ENCODE measurements around the gene SMPDL3A.

The SMPDL3A gene

GRCh38 chr6:122810189-122810588, 21.1 kb downstream of the SMPDL3A start:
- no peaks in the 10 kb centered on the region for H3K4me1 ChIP-seq (ENCODE audit: insufficient read depth, low read length)
- no peak overlapping the region for H3K9ac ChIP-seq (ENCODE audit: low read depth, low read length)
- no peaks in the 10 kb centered on the region for H3K27me3 ChIP-seq (ENCODE audit: insufficient read depth, low read length, poor library complexity)
- no peak overlapping the region for H3K27ac ChIP-seq (ENCODE audit: low read length)
- no peak for TF ChIP-seq EZH2 (IDR thresholded peaks at IDR 0.05; ENCODE audit: borderline replicate concordance, low read depth, low read length, severe bottlenecking)
- no peak for TF ChIP-seq CTCF (IDR thresholded peaks at IDR 0.05; ENCODE audit: borderline replicate concordance, extremely low read depth, low read length, poor library complexity, severe bottlenecking)
- H3K4me2 ChIP-seq (ENCODE audit: insufficient read depth, low read length) = no peak overlapping the region
- no peaks in the 10 kb centered on the region for H3K79me2 ChIP-seq (ENCODE audit: insufficient read depth, low read length)
- ATAC-seq (ENCODE audit: insufficient read depth, low read depth) (no peak), DNase-seq (no peak)
- H3K9me3 ChIP-seq (ENCODE audit: insufficient read depth, low read length, severe bottlenecking) = no peaks in the 10 kb centered on the region
- no peaks in the 10 kb centered on the region for H3K36me3 ChIP-seq (ENCODE audit: insufficient read depth, low read length)
- H2AFZ ChIP-seq (ENCODE audit: low read depth, low read length) = no peak overlapping the region
- H3K4me3 ChIP-seq (ENCODE audit: low read depth in 1 of 2, low read length in 2 of 2) = no peak overlapping the region
- no peaks in the 10 kb centered on the region for H4K20me1 ChIP-seq (ENCODE audit: insufficient read depth, low read length)

- Histone ChIP-seq H3K27me3 (ENCODE audit: insufficient read depth, low read length, poor library complexity) (peaks cover 17% of the 10 kb centered on the region), H3K9ac (ENCODE audit: low read depth, low read length) (no peak overlapping the region), H3K4me1 (ENCODE audit: insufficient read depth, low read length) (no peaks in the 10 kb centered on the region), H3K79me2 (ENCODE audit: insufficient read depth, low read length) (no peaks in the 10 kb centered on the region), H3K9me3 (ENCODE audit: insufficient read depth, low read length, severe bottlenecking) (no peaks in the 10 kb centered on the region), H3K4me2 (ENCODE audit: insufficient read depth, low read length) (no peak overlapping the region), H3K36me3 (ENCODE audit: insufficient read depth, low read length) (no peaks in the 10 kb centered on the region), H3K27ac (ENCODE audit: low read length) (no peak overlapping the region), H4K20me1 (ENCODE audit: insufficient read depth, low read length) (no peaks in the 10 kb centered on the region), H2AFZ (ENCODE audit: low read depth, low read length) (no peak overlapping the region), H3K4me3 (ENCODE audit: low read depth in 1 of 2, low read length in 2 of 2) (no peak overlapping the region)
- DNase-seq = no peak
- ATAC-seq (ENCODE audit: insufficient read depth, low read depth) = no peak
- no peak for TF ChIP-seq EZH2 (IDR thresholded peaks at IDR 0.05; ENCODE audit: borderline replicate concordance, low read depth, low read length, severe bottlenecking)
- TF ChIP-seq CTCF (IDR thresholded peaks at IDR 0.05; ENCODE audit: borderline replicate concordance, extremely low read depth, low read length, poor library complexity, severe bottlenecking) = no peak
Measured at GRCh38 chr6:122817358-122817757, 28.3 kb downstream of the SMPDL3A start.

GRCh38 chr6:122817766-122818165, 28.7 kb downstream of the SMPDL3A start:
- Histone ChIP-seq H3K9ac (ENCODE audit: low read depth, low read length) (no peak overlapping the region), H3K27me3 (ENCODE audit: insufficient read depth, low read length, poor library complexity) (peaks cover 17% of the 10 kb centered on the region), H3K4me3 (ENCODE audit: low read depth in 1 of 2, low read length in 2 of 2) (no peak overlapping the region), H3K79me2 (ENCODE audit: insufficient read depth, low read length) (no peaks in the 10 kb centered on the region), H3K27ac (ENCODE audit: low read length) (no peak overlapping the region), H3K4me2 (ENCODE audit: insufficient read depth, low read length) (no peak overlapping the region), H3K9me3 (ENCODE audit: insufficient read depth, low read length, severe bottlenecking) (no peaks in the 10 kb centered on the region), H2AFZ (ENCODE audit: low read depth, low read length) (no peak overlapping the region), H3K4me1 (ENCODE audit: insufficient read depth, low read length) (no peaks in the 10 kb centered on the region), H3K36me3 (ENCODE audit: insufficient read depth, low read length) (no peaks in the 10 kb centered on the region), H4K20me1 (ENCODE audit: insufficient read depth, low read length) (no peaks in the 10 kb centered on the region)
- DNase-seq (no peak), ATAC-seq (ENCODE audit: insufficient read depth, low read depth) (no peak)
- TF ChIP-seq EZH2 (IDR thresholded peaks at IDR 0.05; ENCODE audit: borderline replicate concordance, low read depth, low read length, severe bottlenecking) = no peak
- TF ChIP-seq CTCF (IDR thresholded peaks at IDR 0.05; ENCODE audit: borderline replicate concordance, extremely low read depth, low read length, poor library complexity, severe bottlenecking) = no peak

GRCh38 chr6:122818866-122819265, 29.8 kb downstream of the SMPDL3A start:
- Histone ChIP-seq H3K4me2 (ENCODE audit: insufficient read depth, low read length) (no peak overlapping the region), H3K4me3 (ENCODE audit: low read depth in 1 of 2, low read length in 2 of 2) (no peak overlapping the region), H3K27ac (ENCODE audit: low read length) (no peak overlapping the region), H4K20me1 (ENCODE audit: insufficient read depth, low read length) (no peaks in the 10 kb centered on the region), H3K9ac (ENCODE audit: low read depth, low read length) (no peak overlapping the region), H3K27me3 (ENCODE audit: insufficient read depth, low read length, poor library complexity) (peaks cover 17% of the 10 kb centered on the region), H3K9me3 (ENCODE audit: insufficient read depth, low read length, severe bottlenecking) (no peaks in the 10 kb centered on the region), H3K4me1 (ENCODE audit: insufficient read depth, low read length) (no peaks in the 10 kb centered on the region), H3K36me3 (ENCODE audit: insufficient read depth, low read length) (no peaks in the 10 kb centered on the region), H3K79me2 (ENCODE audit: insufficient read depth, low read length) (no peaks in the 10 kb centered on the region), H2AFZ (ENCODE audit: low read depth, low read length) (no peak overlapping the region)
- TF ChIP-seq EZH2 (IDR thresholded peaks at IDR 0.05; ENCODE audit: borderline replicate concordance, low read depth, low read length, severe bottlenecking) (no peak), CTCF (IDR thresholded peaks at IDR 0.05; ENCODE audit: borderline replicate concordance, extremely low read depth, low read length, poor library complexity, severe bottlenecking) (no peak)
- no peak for ATAC-seq (ENCODE audit: insufficient read depth, low read depth)
- DNase-seq = no peak

All from DND-41 (cell line).